Hepatic stellate cell (primary cell): Measurements from ENCODE around the gene ADCY4.

Source experiments
- DNase-seq: peaks from one replicate; pipeline ENCODE4 v3.0.0; 2011; ENCODE audit warnings: low spot score

The ADCY4 gene

GRCh38 chr14:24273422-24273998, 61.4 kb downstream of the ADCY4 start:
- DNase-seq, result no peak

- DNase-seq, result no peak
Observed at GRCh38 chr14:24272467-24272866, 62.4 kb downstream of the ADCY4 start.

DNA sequence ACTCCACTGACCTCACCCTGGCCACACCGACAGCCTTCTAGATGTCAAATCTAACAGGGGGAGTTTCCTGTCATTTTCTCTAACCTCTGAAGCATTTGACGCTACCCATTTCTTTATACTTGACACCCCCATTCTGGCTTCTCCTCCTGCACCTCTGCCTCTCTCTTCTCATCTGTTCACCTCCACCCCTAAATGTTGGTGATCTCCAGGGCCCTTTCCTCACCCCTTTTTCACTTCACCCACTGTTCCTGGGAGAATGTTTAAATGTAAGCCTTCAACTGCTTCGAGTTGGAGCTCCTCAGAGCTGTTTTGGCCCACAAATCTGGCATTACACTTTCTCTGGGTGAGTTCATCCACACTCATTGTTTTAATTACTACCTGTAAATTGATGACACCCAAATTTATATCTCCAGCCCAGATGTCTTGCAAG, 63.0 kb downstream of the ADCY4 start:
- no peak for DNase-seq

DNA sequence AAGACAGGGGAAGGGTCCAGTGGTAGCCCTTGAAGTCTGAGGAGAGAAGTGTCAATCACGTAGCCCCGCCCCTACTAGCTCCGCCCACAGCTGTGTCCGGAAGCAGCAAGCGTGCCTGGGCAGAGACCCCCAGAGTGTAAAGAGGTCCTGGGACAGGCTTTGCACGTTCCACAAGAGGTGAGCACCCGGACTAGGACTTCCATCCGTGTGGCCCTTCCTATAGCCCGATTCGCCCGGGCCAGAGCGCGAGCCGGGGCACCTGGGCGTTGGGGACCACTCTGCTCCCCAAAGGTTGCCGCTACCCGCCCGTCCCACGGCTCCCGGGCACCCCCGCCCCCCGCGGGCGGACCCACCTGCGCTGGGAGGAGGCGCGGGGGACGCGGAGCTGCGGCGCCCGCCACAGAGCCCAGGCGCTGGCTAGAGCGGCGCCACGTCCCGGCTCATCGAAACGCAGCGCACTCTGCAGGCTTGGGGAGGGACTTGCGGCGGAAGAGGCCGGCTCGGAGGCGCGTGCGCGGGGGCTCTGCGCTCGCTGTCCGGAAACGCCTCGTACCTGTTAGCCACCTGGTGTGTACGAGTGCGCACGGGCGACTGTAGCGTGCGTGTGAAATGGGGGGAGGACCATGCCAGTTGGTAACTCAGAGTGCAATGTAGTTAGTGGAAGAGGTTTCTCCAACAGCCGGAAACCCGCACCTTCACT, 63.6 kb downstream of the ADCY4 start, which contains the start of gene RABGGTA:
RABGGTA (minus strand) TSS at position 464 of the 700 bp plus-strand sequence. CDS start 482 bp downstream, outside the sequence.
- DNase-seq, result peak; percentile 96

GRCh38 chr14:24270537-24271133, 64.2 kb downstream of the ADCY4 start:
- DNase-seq, result no peak

DNA sequence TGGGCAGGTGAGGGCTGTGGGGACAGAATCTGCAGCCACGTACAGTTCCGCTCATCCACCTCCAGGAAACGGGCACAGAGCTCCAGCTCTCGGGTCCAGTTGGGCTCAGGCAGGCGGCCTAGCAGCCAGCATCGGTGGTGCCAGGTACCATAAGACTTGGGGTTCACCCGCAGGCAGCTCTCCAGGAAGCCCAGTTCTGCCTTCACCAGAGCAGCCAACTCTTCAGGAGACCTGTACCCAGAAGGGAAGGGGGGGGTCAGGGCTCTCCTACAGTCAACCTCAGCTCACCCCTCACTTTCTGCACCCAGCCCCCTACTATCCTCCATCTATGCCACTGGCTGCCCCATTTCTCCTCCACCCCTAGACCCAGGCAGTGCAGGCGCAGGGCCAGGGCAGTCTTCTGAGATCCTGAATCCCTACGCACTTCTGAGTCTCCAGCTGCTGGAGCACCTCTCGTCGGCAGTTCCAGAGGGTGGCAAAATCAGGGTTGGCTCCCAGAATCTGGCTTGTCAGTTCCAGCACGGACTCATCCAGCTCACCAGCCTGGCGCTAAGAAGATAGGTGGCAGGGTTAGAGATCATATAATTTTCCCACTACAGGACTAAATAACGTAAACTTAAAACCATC, 64.8 kb downstream of the ADCY4 start:
- no peak for DNase-seq

- no peak for DNase-seq
Observed at GRCh38 chr14:24269368-24269767, 65.5 kb downstream of the ADCY4 start.
